Activated CD4-positive, alpha-beta T cell treated with anti-CD3 and anti-CD28 coated beads, Interleukin-10, Interleukin-2, amounts not matched to agents 100 ng/mL and 50 ng/mL, durations not matched to agents 16 hours and 8 hours (primary cell): Measurements from ENCODE around the gene SFXN5.
A peak's percentile ranks its signal among the peaks of the same experiment; 100 is the strongest.
"Not testable (repeated sequence)": the region's sequence is repeated elsewhere in the genome, so short reads cannot be mapped to it uniquely, and the experiment has no call there.

Experiments used
- DNase-seq: peaks from one replicate; pipeline ENCODE4 v3.0.0-alpha.2; 2020

Gene SFXN5, protein sequence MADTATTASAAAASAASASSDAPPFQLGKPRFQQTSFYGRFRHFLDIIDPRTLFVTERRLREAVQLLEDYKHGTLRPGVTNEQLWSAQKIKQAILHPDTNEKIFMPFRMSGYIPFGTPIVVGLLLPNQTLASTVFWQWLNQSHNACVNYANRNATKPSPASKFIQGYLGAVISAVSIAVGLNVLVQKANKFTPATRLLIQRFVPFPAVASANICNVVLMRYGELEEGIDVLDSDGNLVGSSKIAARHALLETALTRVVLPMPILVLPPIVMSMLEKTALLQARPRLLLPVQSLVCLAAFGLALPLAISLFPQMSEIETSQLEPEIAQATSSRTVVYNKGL

GRCh38 chr2:73071360-73072128 lies at the start of gene SFXN5:
Gene SFXN5 (minus strand): TSS chr2:73071712. CDS start chr2:73071705, 7 bp downstream.
- DNase-seq, result peak; percentile 96

DNA sequence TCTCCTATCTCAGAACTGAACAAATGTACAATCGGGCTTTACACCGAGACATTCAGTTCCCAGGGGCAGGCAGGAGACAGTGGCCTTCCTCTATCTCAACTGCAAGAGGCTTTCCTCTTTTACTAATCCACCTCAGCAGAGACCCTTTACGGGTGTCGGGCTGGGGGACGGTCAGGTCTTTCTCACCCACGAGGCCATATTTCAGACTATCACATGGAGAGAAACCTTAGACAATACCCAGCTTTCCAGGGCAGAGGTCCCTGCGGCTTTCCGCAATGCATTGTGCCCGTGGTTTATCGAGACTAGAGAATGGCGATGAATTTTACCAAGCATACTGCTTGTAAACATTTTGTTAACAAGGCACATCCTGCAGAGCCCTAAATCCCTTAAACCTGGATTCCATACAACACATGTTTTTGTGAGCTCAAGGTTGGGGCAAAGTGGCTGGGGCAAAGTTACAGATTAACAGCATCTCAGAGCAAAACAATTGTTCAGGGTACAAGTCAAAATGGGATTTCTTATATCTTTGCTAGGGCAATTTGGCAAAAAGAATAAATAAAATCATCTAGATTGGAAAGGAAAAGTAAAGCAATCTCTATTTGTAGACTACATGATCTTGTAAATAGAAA lies 48.2 kb upstream of the SFXN5 start:
- not testable (repeated sequence) for DNase-seq

DNA sequence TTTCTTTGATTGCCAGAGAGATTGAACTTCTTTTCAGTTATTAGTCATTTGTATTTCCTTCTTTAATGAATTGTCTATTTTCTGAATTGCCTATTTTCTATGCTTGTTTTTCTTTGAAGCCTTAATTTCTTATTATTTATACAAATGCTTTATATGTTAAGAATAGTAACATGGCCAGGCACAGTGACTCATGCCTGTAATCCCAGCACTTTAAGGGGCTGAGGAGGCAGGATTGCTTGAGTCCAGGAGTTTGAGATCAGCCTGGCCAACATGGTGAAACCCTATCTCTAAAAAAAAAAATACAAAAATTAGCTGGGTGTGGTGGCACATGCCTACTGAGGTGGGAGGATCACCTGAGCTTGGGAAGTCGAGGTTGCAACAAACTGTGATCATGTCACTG lies 45.9 kb upstream of the SFXN5 start:
- no peak for DNase-seq

GRCh38 chr2:73116182-73116960 lies 44.9 kb upstream of the SFXN5 start:
- DNase-seq, result no peak

GRCh38 chr2:73114273-73114867 lies 42.9 kb upstream of the SFXN5 start:
- DNase-seq, result no peak

- DNase-seq, result peak; percentile 80
Observed at GRCh38 chr2:73112913-73113854, 41.7 kb upstream of the SFXN5 start, which contains the start of gene RAB11FIP5. Gene RAB11FIP5 (minus strand): TSS chr2:73112948. CDS start chr2:73112777, 171 bp downstream.

DNA sequence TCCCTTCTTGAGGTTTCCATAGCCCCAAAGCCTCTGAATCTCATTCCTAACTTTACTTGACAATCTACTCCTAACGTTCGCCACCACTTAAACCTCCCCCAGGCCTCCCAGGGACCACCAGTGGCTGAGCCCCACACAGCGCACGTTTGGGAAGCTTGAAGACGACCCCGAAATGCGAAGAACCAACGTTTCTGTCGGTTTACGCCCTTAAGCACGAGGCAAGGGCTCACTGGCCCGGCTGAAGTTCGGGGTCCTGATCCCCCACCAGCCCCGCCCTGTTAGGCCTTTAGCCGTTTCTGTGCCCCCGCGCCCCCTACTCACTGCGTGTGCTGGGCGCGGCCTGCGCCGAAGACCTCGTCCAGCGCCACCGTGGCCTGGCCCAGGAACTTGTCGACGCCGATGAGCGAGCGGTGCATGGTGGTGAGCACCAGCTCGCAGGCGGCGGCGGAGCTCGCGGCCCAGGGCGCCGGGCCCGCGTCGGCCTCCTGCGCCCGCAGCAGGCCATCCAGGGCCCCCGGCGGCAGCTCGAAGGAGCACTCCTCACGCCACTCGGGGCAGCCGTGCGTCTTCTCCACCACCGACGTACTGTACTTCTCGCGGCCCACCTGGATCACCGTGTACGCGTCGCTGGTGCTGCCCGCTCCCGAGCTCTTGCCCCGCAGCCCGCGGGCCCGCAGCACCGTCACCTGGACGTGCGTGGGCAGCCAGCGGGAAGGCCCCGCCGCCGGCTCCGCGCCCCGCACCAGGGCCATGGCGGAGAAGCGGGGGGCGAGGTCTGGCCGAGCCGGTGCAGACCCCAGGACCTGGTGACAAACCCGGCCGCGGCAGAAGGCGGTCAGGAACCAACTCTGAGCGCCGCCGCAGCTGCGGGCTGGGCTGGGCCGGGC lies 40.8 kb upstream of the SFXN5 start:
- peak; percentile 17 for DNase-seq

- peak; percentile 16 for DNase-seq
Observed at GRCh38 chr2:73111073-73112025, 39.8 kb upstream of the SFXN5 start.

- DNase-seq, result no peak
Observed at GRCh38 chr2:73110168-73111072, 38.9 kb upstream of the SFXN5 start.

- DNase-seq, result no peak
Observed at GRCh38 chr2:73109431-73110167, 38.1 kb upstream of the SFXN5 start.

DNA sequence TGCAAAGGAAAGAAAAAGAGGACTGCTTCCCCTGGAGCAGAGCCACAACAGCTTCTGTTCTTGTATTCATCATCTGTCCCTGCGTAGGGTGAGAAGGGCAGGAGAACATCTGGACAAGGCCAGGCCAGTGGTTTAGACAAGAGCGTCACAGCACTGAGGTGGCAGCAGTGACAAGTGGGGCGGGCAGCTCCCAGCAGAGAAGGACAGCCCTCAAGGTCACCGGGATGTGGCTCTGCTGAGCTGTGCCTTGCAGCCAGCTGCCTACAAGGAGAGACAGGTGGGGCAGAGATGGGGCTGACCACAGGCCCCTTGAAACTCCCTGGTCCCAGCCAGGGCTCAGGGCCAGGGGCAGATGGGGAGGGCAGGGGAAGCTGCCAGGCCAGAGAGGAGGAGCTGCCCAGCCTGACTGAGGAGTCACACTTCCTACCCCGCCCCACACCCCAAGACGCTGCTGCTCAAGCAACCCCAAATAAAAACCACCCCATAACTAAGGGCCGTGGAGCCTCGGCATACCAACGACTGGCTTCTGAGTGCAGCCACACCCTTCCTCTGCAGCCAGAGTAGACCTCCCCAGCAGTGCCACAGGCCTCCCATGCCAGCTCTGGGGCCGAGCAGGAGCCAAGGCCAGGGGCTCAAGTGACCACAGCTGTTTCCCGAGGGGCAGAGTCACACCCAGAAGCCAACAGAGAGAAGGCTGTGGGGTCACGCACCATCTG lies 35.9 kb upstream of the SFXN5 start:
- DNase-seq, result no peak

DNA sequence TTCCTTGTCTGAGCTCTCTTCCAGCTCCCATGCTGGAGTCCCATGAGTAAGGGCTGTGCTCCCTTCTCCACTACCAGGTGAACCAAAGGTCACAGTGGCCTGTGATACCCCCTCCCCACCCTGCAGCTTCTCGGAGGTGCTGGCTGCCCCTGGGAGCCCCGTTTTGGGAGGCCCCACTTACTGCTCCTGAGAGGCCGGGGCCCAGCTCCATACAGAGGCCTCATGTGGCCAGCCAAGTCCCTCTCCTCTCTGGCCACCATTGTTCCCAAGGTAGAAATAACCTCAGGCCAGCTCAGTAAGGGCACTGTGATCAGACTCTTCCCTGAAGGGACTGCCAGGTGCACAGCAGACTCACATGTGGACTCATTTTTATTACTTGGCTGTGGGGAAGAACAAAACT lies 35.3 kb upstream of the SFXN5 start:
- no peak for DNase-seq

- no peak for DNase-seq
Observed at GRCh38 chr2:73105511-73105971, 34.0 kb upstream of the SFXN5 start.

GRCh38 chr2:73104933-73105332 lies 33.4 kb upstream of the SFXN5 start:
- DNase-seq, result no peak

DNA sequence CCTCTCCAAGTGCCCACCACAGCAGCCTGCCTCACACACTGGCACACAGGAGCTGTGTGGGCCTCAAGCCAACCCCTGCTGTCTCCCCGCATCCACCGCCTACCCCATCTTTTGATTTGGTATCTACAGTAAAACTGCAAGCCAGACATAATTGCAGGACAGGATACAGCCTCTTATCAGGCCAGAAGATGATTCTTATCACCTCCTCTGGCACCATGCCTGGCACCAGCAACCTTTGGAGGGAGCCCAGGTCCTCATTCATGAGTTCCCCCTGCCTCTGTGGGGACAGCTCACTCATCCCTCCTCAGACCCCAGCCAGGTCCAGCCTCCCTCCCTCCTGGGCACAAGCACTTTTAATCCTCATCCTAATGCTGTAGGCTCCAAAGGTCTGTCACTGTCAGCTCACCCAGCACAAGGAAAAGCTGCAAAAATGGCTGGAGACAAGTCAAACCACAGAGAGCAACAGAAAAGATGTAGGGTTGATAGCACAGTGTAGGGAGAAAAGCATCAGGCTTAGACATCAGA lies 31.6 kb upstream of the SFXN5 start:
- no peak for DNase-seq
